Neural progenitor cell (in vitro differentiated cells): ENCODE measurements around the gene ASTN2.

Experiments used
- CTCF ChIP-seq: fragments of 200-600 bp; sonication (generic); IDR thresholded peaks from 2 replicates; pipeline ENCODE4 v1.5.1; 2017; ENCODE audit warnings: antibody characterized with exemption, mild to moderate bottlenecking
- EZH2phosphoT487 ChIP-seq: fragments of 200-600 bp; sonication (generic); IDR thresholded peaks from 2 replicates; pipeline ENCODE4 v1.6.1; 2017; ENCODE audit warnings: antibody characterized with exemption

GRCh38 chr9:116821633-116822229 lies 593.1 kb downstream of the ASTN2 start:
- no peak for TF ChIP-seq CTCF
- TF ChIP-seq EZH2phosphoT487: no peak
